Adipocyte (in vitro differentiated cells): Measurements from ENCODE around the gene BBS10.
A peak's percentile ranks its signal among the peaks of the same experiment; 100 is the strongest.

ENCODE experiments used
- DNase-seq: peaks from one replicate; pipeline ENCODE4 v3.0.0-alpha.2; 2015; ENCODE audit warnings: low read depth
- H3K27me3 ChIP-seq: replicated peaks from 2 replicates; pipeline ENCODE4 v1.7.0; 2013; ENCODE audit warnings: mild to moderate bottlenecking, low read length, moderate library complexity; ENCODE audit not compliant: control insufficient read depth, insufficient read depth
- H3K36me3 ChIP-seq: 2 replicates; pipeline ENCODE4 v1.7.0; 2013; ENCODE audit warnings: low read length, mild to moderate bottlenecking, moderate library complexity; ENCODE audit not compliant: control insufficient read depth, insufficient read depth, severe bottlenecking
- H3K4me1 ChIP-seq: 2 replicates; pipeline ENCODE4 v1.7.0; 2013; ENCODE audit warnings: mild to moderate bottlenecking, low read length, moderate library complexity; ENCODE audit not compliant: control insufficient read depth, insufficient read depth
- H3K4me3 ChIP-seq: 2 replicates; pipeline ENCODE4 v1.7.0; 2013; ENCODE audit warnings: mild to moderate bottlenecking, low read length, moderate library complexity
- H3K9ac ChIP-seq: 2 replicates; pipeline ENCODE4 v1.7.0; 2013; ENCODE audit warnings: mild to moderate bottlenecking, low read length, moderate library complexity
- H3K9me3 ChIP-seq: 2 replicates; pipeline ENCODE4 v1.7.0; 2013; ENCODE audit warnings: mild to moderate bottlenecking, low read length, moderate library complexity; ENCODE audit not compliant: control insufficient read depth

Gene BBS10

GRCh38 chr12:76307083-76307482, 41.1 kb downstream of the BBS10 start:
- Histone ChIP-seq H3K9ac (no peak overlapping the region), H3K27me3 (no peaks in the 10 kb centered on the region), H3K36me3 (no peaks in the 10 kb centered on the region), H3K4me3 (no peak overlapping the region), H3K4me1 (peaks cover 10% of the 10 kb centered on the region), H3K9me3 (no peaks in the 10 kb centered on the region)
- DNase-seq, result no peak

GRCh38 chr12:76303989-76304460, 44.2 kb downstream of the BBS10 start:
- no peaks in the 10 kb centered on the region for H3K4me1 ChIP-seq
- no peaks in the 10 kb centered on the region for H3K27me3 ChIP-seq
- no peaks in the 10 kb centered on the region for H3K9me3 ChIP-seq
- no peaks in the 10 kb centered on the region for H3K36me3 ChIP-seq
- no peak for DNase-seq
- H3K9ac ChIP-seq, result no peak overlapping the region
- no peak overlapping the region for H3K4me3 ChIP-seq

DNA sequence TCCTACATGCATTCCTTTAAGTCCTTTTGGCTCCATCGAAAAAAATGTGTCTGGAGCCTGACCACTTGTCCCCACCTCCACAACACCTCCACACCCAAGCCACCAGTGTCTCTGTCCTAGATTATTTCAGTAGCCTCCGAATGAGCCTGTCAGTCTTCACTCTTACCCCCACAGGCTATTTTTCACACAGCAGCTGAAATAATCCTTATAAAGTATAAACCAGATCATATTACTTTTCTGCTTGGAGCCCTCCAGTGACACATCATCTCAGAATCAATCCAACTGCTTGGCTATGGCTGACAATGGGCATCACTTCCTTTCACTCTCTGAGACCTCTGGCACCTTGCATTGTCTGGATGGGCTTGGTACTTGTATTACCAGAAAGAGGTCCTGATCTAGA, 44.9 kb downstream of the BBS10 start:
- Histone ChIP-seq H3K4me1 (no peaks in the 10 kb centered on the region), H3K27me3 (no peaks in the 10 kb centered on the region), H3K9ac (no peak overlapping the region), H3K4me3 (no peak overlapping the region), H3K9me3 (no peaks in the 10 kb centered on the region), H3K36me3 (no peaks in the 10 kb centered on the region)
- DNase-seq, result peak; percentile 22

- no peak overlapping the region for H3K4me3 ChIP-seq
- no peak for DNase-seq
- no peaks in the 10 kb centered on the region for H3K4me1 ChIP-seq
- H3K9ac ChIP-seq, result no peak overlapping the region
- H3K36me3 ChIP-seq, result no peaks in the 10 kb centered on the region
- H3K9me3 ChIP-seq, result no peaks in the 10 kb centered on the region
- H3K27me3 ChIP-seq, result no peaks in the 10 kb centered on the region
Measured at GRCh38 chr12:76300297-76300665, 47.9 kb downstream of the BBS10 start.

DNA sequence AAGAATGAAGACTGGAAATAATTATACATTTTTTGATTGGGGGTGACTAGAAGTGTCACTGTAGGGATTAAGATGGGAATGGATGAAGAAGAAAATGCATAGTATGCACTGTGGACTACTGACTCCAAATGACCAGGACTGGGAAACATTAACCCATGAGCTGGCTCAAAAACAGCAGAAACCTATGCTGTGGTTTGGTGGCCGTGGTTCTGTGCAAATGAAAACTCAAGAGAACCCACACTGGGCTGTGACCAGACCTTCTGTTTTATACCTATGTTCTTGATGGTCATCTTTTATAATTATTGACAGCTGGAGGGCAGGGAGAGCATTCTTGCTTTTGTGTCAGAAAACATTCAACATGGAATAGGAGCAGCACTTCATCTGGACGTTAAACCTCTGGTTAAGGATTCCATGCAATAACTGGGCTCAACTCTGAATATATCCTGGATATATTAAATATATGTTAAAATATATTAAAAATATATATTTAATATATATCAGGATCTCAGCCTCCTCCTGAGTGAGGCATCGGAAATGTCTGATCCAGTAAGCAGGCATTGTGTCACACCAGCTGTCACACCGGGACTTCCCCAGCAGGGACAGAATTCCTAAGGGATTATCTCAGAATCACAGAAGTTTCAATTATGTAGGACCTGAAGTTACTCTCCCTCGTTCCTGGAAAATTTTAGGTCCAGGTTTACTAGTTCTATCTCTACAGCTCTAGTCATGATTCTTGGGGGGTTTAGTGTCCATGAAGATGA, 48.5 kb downstream of the BBS10 start:
- Histone ChIP-seq H3K36me3 (no peaks in the 10 kb centered on the region), H3K4me3 (no peak overlapping the region), H3K27me3 (no peaks in the 10 kb centered on the region), H3K9me3 (no peaks in the 10 kb centered on the region), H3K4me1 (no peaks in the 10 kb centered on the region), H3K9ac (no peak overlapping the region)
- no peak for DNase-seq
